Activated CD4-positive, alpha-beta memory T cell treated with anti-CD3 and anti-CD28 coated beads, Interleukin-2, amount 10 ng/mL, durations not matched to agents 7 days and 5 days (primary cell): ENCODE results near the gene CEP43. TPM values are rescaled to one million over a fixed set of nuclear protein-coding genes. Genes with fewer than 3 reads are reported as not detected.

Experiments used
- CTCF ChIA-PET: fragments of 350-600 bp; sonication (Branson Sonifier 250); formaldehyde crosslinking; loops from one replicate; lab custom pipeline; 2021; ENCODE audit warnings: antibody characterized with exemption, inconsistent platforms; lab: Charles Lee
- POLR2A ChIA-PET: fragments of 350-600 bp; sonication (Branson Sonifier 250); formaldehyde crosslinking; loops from one replicate; lab custom pipeline; 2021; ENCODE audit warnings: antibody characterized with exemption; lab: Charles Lee
- DNase-seq: peaks from one replicate; pipeline ENCODE4 v3.0.0-alpha.2; 2020
- H3K27ac Mint-ChIP-seq: one replicate; pipeline ENCODE4 v1.8.0; 2021; ENCODE audit warnings: mild to moderate bottlenecking, mixed read lengths
- H3K27me3 Mint-ChIP-seq: one replicate; pipeline ENCODE4 v1.8.0; 2021; ENCODE audit warnings: mixed read lengths
- H3K36me3 Mint-ChIP-seq: one replicate; pipeline ENCODE4 v1.8.0; 2021; ENCODE audit warnings: low read depth, mixed read lengths
- H3K4me1 Mint-ChIP-seq: one replicate; pipeline ENCODE4 v1.8.0; 2021; ENCODE audit warnings: mixed read lengths
- H3K4me3 Mint-ChIP-seq: one replicate; pipeline ENCODE4 v1.8.0; 2021; ENCODE audit warnings: mild to moderate bottlenecking, mixed read lengths
- H3K9me3 Mint-ChIP-seq: one replicate; pipeline ENCODE4 v1.8.0; 2021; ENCODE audit warnings: mixed read lengths
- total RNA-seq, 2 experiments: library from RNA; stranded (reverse); gene quantifications; one replicate each; pipeline ENCODE4 v1.2.3, GENCODE V29; 2021

Gene CEP43
- total RNA-seq, 2 experiments from 2014 or later = 21.5 to 22.8 TPM

- Mint-ChIP-seq H3K36me3 (peaks cover 60% of the 10 kb centered on the region), H3K9me3 (no peaks in the 10 kb centered on the region), H3K27ac (no peak overlapping the region), H3K4me1 (peaks cover 12% of the 10 kb centered on the region), H3K27me3 (no peaks in the 10 kb centered on the region), H3K4me3 (no peak overlapping the region)
- CTCF ChIA-PET = no interaction called here
- POLR2A ChIA-PET = no interaction called here
- no peak for DNase-seq
Observed at GRCh38 chr6:167027772-167028171, 28.6 kb downstream of the CEP43 start.

- Mint-ChIP-seq H3K27me3 (no peaks in the 10 kb centered on the region), H3K27ac (no peak overlapping the region), H3K9me3 (no peaks in the 10 kb centered on the region), H3K4me3 (no peak overlapping the region), H3K36me3 (peaks cover 75% of the 10 kb centered on the region), H3K4me1 (peaks cover 12% of the 10 kb centered on the region)
- DNase-seq = no peak
- CTCF ChIA-PET = no interaction called here
- POLR2A ChIA-PET = interaction anchor here (1.2 kb wide), 1 partner anchor 11 kb away, joined by 3 read pairs; no protein-coding TSS in a partner anchor
Observed at GRCh38 chr6:167030222-167031072, 31.2 kb downstream of the CEP43 start.

GRCh38 chr6:167031082-167031709 is 32.0 kb downstream of the CEP43 start:
- peaks cover 14% of the 10 kb centered on the region for H3K4me1 Mint-ChIP-seq
- ChIA-PET POLR2A (no interaction called here), CTCF (no interaction called here)
- no peaks in the 10 kb centered on the region for H3K9me3 Mint-ChIP-seq
- H3K36me3 Mint-ChIP-seq = peaks cover 77% of the 10 kb centered on the region
- no peak overlapping the region for H3K4me3 Mint-ChIP-seq
- DNase-seq = no peak
- H3K27ac Mint-ChIP-seq = no peak overlapping the region
- no peaks in the 10 kb centered on the region for H3K27me3 Mint-ChIP-seq

GRCh38 chr6:167034056-167034455 is 34.9 kb downstream of the CEP43 start:
- Mint-ChIP-seq H3K9me3 (no peaks in the 10 kb centered on the region), H3K36me3 (peaks cover 69% of the 10 kb centered on the region), H3K27me3 (no peaks in the 10 kb centered on the region), H3K4me1 (peaks cover 24% of the 10 kb centered on the region), H3K4me3 (no peak overlapping the region), H3K27ac (no peak overlapping the region)
- CTCF ChIA-PET = no interaction called here
- DNase-seq = no peak
- POLR2A ChIA-PET = interaction anchor here (0.6 kb wide), 1 partner anchor 18 kb away, joined by 3 read pairs; no protein-coding TSS in a partner anchor

GRCh38 chr6:167037762-167038161 is 38.6 kb downstream of the CEP43 start:
- H3K27me3 Mint-ChIP-seq = no peaks in the 10 kb centered on the region

GRCh38 chr6:167044696-167045095 is 45.5 kb downstream of the CEP43 start:
- Mint-ChIP-seq H3K27me3 (no peaks in the 10 kb centered on the region), H3K27ac (no peak overlapping the region), H3K9me3 (no peaks in the 10 kb centered on the region), H3K4me1 (peaks cover 51% of the 10 kb centered on the region), H3K4me3 (no peak overlapping the region), H3K36me3 (peaks cover 22% of the 10 kb centered on the region)
- DNase-seq = no peak
- CTCF ChIA-PET = no interaction called here
- POLR2A ChIA-PET = interaction anchor here (3.6 kb wide), 1 partner anchor 45 kb away, joined by 14 read pairs; the partner anchor contains the start of gene CEP43

More at GRCh38 chr6:167037762-167038161, 38.6 kb downstream of the CEP43 start:
- no peak for DNase-seq
- H3K4me3 Mint-ChIP-seq = no peak overlapping the region
- ChIA-PET CTCF (no interaction called here), POLR2A (no interaction called here)
- H3K9me3 Mint-ChIP-seq = no peaks in the 10 kb centered on the region
- no peak overlapping the region for H3K27ac Mint-ChIP-seq
- H3K4me1 Mint-ChIP-seq = peaks cover 30% of the 10 kb centered on the region
- peaks cover 63% of the 10 kb centered on the region for H3K36me3 Mint-ChIP-seq

- ChIA-PET CTCF (no interaction called here), POLR2A (interaction anchor here (1.5 to 3.6 kb wide), 3 partner anchors 46 to 83 kb away, joined by 3 to 14 read pairs (median 3); partner anchors contain the start of gene CEP43)
- peak overlapping the region; percentile 63 for H3K27ac Mint-ChIP-seq
- H3K27me3 Mint-ChIP-seq = no peaks in the 10 kb centered on the region
- H3K36me3 Mint-ChIP-seq = peaks cover 20% of the 10 kb centered on the region
- H3K4me1 Mint-ChIP-seq = peaks cover 49% of the 10 kb centered on the region
- no peaks in the 10 kb centered on the region for H3K9me3 Mint-ChIP-seq
- no peak for DNase-seq
- no peak overlapping the region for H3K4me3 Mint-ChIP-seq
Observed at GRCh38 chr6:167045828-167046580, 46.8 kb downstream of the CEP43 start.

GRCh38 chr6:167046861-167047495 is 47.8 kb downstream of the CEP43 start:
- POLR2A ChIA-PET = interaction anchor here (1.0 to 3.6 kb wide), 12 partner anchors 8 to 95 kb away, joined by 3 to 19 read pairs (median 4); partner anchors contain the start of genes CCR6, CEP43 and RNASET2
- H3K4me3 Mint-ChIP-seq = peak overlapping the region; percentile 34

GRCh38 chr6:167047554-167047953 is 48.4 kb downstream of the CEP43 start:
- H3K9me3 Mint-ChIP-seq = no peaks in the 10 kb centered on the region
- ChIA-PET CTCF (interaction anchor here (0.8 to 2.0 kb wide), 11 partner anchors 9 to 272 kb away, joined by 3 to 14 read pairs (median 4); partner anchors contain the start of gene CCR6), POLR2A (interaction anchor here (0.9 to 3.6 kb wide), 14 partner anchors 9 to 94 kb away, joined by 3 to 19 read pairs (median 4); partner anchors contain the start of genes CCR6, CEP43 and RNASET2)

More at GRCh38 chr6:167046861-167047495, 47.8 kb downstream of the CEP43 start:
- Mint-ChIP-seq H3K36me3 (peaks cover 14% of the 10 kb centered on the region), H3K27ac (peak overlapping the region; percentile 63), H3K9me3 (no peaks in the 10 kb centered on the region), H3K4me1 (peaks cover 39% of the 10 kb centered on the region), H3K27me3 (no peaks in the 10 kb centered on the region)
- DNase-seq = no peak
- CTCF ChIA-PET = interaction anchor here (1.1 to 2.0 kb wide), 6 partner anchors 9 to 96 kb away, joined by 3 to 14 read pairs (median 7); partner anchors contain the start of gene CCR6

More at GRCh38 chr6:167047554-167047953, 48.4 kb downstream of the CEP43 start:
- DNase-seq = peak; percentile 70
- Mint-ChIP-seq H3K36me3 (peaks cover 11% of the 10 kb centered on the region), H3K27me3 (no peaks in the 10 kb centered on the region), H3K27ac (peak overlapping the region; percentile 63), H3K4me3 (peak overlapping the region; percentile 34), H3K4me1 (peaks cover 35% of the 10 kb centered on the region)

Other genes with a start within 250 kb of the CEP43 start
- 100 to 1,000 TPM; 107 to 112 TPM for gene RNASET2, start 42.8 kb upstream of the CEP43 start, total RNA-seq
- gene CCR6, start 123.7 kb downstream of the CEP43 start, total RNA-seq = 10 to 100 TPM; 20.0 to 20.3 TPM
- not detected for gene GPR31, start 158.6 kb downstream of the CEP43 start, total RNA-seq